HK-2 (cell line): ENCODE measurements around the gene SDHAF2.
"Not testable (repeated sequence)": the region's sequence is repeated elsewhere in the genome, so short reads cannot be mapped to it uniquely, and the experiment has no call there.

Experiments
- DNase-seq: peaks from one replicate; pipeline ENCODE4 v3.0.0-alpha.2; 2018; ENCODE audit not compliant: unreplicated experiment

The SDHAF2 gene

DNA sequence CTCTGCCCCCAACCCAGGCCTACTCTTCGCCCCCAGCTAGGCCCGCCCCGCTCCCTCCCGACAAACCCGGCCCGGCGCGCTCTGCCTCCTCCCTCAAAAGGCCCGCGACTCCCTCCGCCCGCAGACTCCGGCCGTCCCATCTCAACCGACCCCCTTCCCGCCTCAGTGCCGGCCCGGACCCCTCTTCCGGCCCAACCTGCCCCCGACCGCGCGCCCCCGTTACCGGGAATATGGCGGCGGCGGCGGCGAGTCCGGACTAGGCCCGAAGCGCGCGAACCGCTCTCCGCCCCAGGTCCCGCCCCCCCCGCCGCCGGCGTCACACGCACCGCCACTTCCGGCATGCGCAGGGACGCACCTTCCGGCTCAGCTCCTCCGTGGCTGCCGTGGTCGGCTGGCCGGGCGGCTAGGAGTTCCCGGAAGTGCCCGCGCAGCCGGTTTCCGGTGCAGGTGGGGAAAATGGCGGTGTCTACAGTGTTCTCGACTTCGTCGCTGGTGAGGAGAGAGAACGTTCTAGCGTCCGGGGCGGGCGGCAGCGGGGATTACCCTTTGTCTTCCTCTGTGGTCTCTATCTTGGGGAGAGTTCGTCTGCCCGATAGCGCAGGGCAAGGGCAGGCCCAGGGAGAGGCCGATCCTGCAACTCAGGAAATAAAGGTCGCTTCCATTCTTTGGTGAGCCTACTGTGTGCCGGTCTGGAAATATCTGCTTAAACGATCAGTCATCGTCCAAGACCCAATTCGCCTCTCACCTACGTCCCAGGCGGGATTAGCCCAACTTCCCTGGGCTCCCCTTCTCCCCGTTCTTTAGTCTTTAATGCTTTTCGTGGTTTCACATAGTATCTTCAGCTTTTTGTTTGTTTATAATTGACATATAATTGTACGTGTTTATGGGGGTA is at the start of gene SDHAF2, which contains the start of gene CPSF7:
SDHAF2 (plus strand) TSS at position 434 of the 892 bp plus-strand sequence; CDS start at position 457, 23 bp downstream.
CPSF7 (minus strand) TSS at position 285 of the 892 bp plus-strand sequence. CDS start 740 bp downstream, outside the sequence.
- DNase-seq = peak; percentile 90

DNA sequence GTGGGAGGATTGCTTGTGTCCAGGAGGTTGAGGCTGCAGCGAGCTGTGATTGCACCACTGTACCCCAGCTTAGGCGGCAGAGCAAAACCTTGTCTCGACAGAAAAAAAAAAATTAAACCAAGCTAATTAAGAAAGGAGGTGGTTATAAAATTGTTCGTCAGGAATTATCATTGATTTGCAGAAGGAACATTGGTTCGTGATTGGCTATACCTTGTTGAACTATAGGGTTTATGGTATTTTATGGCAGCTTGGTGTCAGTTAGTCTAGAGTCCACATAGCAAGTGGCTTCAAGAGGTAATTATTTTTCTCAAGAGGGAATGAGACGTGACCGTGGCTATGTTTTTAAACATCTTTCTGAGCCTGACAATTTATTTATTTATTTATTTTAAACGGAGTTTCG is 49.0 kb upstream of the SDHAF2 start:
- DNase-seq = no peak

DNA sequence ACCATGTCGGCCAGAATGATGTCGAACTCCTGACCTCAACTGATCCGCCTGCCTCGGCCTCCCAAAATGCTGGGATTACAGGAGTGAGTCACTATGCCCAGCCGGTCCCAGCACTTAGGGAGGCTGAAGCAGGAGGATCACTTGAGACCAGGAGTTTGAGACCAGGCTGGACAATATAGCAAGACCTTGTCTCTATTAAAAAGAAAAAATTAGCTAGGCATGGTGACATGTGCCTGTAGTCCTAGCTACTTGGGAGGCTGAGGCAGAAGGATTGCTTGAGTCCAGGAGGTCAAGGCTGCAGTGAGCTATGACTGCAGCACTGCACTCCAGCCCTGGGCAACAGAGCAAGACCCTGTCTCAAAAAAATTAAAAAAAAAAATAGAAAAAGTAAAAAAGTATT is 46.1 kb upstream of the SDHAF2 start:
- not testable (repeated sequence) for DNase-seq

DNA sequence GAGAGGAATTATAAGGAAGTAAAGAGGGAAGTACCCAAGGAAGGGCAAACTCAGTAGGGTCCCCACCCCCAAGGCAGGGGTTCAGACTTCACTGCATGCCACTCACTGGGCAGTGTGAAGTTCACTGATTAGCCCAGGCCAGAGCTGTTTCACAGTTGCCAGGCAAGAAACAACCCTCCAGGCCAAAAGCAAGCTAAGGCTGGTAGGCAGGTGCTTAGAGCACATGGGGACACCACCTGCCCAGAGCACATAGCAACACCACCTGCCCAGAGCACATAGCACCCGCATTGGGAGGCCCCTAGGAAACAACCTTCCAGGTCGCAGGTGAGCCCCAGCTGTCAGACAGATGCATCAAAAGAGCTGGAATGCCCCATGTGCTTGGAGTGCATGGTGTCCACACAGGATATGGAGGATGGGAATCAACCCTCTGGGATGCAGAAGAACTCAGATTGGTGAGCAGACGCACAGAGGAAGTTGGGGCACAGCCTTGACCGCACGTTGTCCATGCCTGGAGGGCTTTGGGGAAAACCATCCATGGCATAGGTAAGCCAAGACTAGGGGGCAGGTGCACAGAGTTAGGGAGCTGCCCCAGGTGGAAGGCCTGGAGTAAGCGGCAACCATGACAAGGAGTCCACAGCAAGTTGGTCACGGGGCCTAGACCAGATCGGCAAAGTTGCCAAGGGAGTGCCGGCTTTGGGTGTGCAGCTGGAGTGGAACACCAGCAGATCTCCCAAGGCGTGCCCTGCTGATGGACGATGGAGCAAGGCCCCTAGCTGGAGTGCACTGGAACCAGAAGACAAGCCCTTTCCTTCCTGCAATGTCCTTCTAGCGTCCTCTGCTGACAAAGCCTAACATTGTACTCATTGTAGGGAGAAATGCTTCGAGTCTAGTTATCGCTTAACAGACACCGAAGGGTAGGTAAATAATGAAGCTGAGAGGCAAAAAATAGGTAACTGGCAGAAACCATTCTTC is 45.4 kb upstream of the SDHAF2 start:
- no peak for DNase-seq

DNA sequence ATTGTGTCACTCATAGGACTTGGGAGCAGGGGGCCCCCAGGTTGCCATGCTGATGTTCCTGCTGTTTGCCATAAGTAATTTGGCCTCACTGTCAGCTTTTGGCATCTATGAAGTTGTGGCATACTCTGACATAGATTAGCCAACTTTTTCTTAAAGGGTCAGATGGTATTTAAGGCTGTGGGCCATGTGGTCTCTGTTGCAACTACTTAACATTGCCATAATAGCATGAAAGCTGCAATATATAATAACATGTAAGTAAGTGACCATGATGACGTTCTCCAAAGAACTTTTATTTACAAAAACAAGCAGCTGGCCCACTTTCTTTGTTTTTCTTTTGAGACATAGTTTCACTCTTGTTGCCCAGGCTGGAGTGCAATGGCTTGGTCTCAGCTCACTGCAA is 39.8 kb upstream of the SDHAF2 start:
- DNase-seq = no peak

DNA sequence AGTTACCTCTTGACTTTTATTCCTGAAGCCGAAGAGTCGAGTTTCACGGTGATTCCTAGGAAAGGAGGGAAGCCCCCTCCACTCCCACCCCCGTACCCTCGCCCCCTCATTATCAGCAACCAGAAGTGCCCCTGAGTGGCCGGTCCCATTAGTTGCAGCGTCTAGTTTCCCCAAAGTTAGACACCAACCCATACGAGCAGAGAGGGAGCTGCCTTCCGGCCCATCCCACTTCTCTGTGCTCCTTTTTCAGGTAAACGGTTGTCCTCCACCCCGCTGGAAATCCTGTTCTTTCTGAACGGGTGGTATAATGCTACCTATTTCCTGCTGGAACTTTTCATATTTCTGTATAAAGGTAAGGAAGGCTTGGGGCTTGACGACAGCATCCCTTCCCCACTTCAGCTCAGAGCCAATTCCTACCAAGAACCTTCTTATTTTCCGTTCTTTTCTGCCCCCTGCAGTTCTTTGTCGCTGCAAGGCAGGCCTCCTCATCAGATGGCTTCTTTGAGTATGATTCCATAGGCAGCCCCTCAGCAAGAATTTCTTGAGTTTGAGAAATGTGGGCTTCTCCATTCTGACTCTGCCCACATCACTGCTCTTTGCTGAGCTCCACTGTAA is 36.8 kb upstream of the SDHAF2 start:
- no peak for DNase-seq

DNA sequence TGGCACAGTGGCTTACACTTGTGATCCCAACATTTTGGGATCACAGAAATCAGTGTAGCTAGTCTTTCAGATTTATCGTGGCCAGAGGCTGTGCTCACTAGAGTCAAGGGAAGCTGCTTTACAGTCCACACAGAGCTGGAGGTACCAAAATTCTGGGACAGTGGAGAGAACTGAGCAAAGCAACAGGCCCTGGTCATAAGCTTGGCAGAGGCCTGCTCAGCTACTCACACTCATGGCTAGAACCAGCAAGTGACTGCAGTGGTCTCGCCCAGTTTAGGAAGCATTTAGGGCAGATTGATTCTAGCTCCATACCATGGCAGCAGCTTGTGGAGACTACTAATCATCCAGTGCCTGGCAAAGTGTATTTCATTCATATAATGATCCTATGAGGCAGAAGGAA is 28.8 kb upstream of the SDHAF2 start:
- no peak for DNase-seq

DNA sequence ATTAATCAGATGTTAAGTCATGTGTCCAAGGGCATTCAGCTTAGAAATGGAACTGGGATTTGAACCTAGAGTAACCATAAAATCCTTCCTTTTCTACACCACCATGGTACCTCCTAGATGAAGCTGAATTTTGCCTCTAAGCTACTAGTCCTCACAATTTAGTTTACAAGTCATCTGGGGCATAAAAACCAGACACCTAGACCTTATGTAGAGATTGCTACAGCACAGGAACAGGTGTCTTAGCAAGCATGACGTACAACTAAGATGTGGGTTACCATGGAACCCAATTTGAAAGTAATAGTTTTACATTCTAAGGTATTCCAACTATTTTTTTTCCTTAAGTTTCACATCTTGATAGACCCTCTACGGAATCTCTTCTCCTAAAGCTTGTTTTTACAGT is 28.4 kb upstream of the SDHAF2 start:
- DNase-seq = no peak

DNA sequence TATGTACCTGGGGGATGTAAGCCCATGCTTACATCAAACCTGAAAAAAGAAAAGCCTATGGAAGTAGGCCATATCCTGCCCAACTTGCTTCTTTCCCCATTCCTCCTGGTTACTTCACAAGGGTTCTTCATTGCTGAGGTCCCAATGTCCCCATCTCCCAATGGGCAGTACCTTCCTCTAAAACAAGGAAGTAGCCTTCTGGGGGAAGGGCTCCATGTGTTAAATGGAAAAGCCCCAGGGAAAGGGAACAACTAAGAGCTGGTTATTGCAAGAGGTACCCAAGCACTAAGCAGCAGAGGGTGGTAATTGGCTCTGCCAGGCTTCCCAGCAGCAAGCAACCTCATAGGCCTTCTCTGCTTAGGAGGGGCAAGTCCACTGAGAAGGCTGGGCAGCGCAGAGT is 26.3 kb upstream of the SDHAF2 start:
- DNase-seq = no peak

DNA sequence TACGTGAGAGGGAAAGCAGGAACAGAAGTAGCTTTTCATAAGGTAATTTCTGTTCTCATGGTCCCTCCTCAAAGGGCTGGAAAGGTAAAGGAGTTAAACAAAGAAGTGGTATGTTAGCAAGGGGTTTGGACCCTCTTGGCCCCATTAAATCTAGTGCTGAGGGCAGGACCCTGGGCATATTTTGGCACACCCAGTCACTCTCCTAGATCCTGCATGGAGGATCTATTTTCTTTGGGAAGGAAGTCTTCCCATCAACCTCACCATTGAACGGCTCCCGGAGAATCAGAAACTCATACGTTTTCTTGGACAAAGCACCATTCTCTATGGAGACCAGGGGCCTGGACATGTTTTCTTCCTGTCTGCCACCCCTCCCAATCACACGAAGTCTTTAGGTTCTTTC is 25.8 kb upstream of the SDHAF2 start:
- no peak for DNase-seq

DNA sequence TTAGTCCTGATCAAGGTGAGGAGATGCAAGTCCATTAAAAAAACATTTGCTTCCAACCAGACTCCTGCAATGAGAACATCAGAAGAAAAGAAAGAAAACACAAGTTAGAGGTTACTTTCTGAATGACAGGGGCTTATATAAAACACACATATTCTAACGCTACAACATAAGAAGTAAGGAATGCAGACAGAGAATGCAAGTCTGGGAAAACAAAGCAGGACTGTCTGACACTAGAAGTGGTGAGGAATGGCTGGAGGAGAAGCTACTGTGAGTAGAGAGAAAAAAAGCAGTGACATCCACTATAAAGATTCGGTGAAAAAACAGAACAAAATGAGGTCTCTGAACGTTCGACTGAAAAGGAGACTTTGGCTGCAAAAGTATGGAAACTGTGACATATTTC is 25.3 kb upstream of the SDHAF2 start:
- no peak for DNase-seq

DNA sequence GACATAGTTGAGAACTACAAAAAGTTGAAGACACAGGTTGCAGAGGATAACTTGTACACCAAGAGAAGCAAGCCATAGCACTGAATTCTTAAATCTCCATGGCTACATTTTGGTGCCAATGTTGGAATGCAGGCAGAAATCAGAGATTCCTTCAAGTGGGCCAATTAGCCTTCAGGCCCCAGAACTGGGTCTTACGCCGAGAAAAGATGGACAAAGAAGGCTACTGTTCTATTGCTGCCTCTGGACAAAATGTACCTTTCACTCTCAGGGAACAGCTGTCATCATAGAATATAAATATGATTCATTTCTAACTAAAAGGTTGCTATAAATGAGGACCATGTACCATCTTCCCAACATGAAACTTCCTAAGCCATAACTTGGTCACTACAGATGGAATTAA is 23.9 kb upstream of the SDHAF2 start:
- no peak for DNase-seq

DNA sequence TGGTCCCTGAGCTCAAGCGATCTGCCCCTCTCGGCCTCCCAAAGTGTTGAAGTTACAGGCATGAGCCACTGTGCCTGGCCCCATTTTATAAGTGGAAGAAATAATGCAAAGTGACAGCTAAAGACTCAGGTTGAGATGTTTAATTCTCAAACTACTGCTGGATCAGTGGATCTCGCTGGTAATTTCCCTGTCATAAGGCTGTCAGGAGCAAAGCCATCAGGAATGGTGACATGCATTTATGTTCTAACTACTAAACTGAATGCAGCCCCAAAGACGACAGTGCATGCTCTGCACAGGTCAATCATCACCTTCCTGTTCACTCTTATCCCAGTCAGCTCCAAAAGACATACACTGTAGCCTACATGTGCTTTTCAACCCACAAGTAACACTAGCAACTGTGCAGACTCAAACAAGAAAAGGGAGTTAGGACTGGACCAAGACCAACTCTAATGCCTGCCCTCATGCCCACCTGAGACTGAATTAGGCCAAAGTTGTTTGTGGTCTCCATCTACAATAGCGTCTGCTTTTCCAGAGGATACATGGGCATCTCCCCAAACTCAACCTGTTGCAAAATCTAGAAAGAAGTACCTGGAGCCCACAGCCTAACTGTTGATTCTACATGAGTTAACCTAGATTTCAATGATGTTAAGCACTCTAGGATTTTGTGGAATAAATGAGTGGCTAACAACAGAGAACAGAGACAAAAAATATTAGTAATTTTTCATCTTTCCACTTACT is 22.8 kb upstream of the SDHAF2 start:
- DNase-seq = no peak

DNA sequence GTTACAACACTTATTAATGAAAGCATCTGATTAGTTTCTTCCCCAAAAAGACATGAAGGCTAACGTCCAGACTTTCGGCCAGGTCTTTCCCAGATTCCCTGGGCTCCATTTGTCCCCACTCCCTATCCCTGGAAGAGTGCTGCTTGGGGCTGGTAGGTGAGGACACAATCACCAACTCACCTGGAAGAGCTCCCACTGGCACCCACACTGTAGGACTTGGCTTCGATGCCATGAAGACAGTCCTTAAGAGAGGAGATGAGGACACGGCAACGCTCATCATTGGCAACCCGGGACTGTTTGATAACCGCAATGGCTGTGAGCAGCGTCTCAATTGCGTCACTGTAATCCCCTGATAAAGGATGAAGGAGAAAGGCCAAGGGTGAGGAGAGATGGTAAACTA is 18.3 kb upstream of the SDHAF2 start:
- DNase-seq = no peak

DNA sequence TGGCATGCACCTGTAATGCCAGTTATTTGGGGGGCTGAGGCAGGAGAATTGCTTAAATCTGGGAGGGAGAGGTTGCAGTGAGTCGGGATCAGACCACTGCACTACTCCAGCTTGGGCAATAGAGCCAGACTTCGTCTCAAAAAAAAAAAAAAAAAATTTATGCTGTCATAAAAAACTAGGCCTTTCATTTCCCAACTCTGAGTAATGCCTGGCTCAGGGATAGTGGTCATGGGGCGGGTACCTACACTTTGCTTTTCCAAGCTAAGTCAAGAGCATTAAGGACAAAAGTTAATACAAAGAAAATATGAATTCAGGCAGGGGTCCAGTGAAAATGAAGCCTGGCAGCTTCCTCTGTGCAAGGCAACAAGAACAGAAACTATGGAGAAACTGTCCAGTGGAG is 16.4 kb upstream of the SDHAF2 start:
- DNase-seq = no peak

DNA sequence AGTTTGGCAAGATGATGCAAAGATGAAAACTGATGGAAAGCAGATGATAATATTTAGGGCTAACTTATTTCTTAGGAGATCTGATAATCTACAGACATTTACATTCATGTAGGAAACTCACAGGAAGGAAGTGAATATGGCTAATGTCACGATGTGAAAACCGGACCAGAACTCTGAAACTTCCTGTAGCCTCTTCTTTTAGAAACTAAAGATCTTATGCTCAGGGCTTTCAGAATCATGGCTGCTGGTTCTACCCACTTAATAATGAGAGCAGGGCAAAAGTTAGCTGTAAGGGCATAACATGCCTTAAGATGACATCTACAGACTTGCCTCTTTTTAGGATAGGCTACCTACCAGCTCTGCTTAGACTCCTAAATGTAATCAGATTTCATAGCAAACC is 15.4 kb upstream of the SDHAF2 start:
- DNase-seq = no peak

DNA sequence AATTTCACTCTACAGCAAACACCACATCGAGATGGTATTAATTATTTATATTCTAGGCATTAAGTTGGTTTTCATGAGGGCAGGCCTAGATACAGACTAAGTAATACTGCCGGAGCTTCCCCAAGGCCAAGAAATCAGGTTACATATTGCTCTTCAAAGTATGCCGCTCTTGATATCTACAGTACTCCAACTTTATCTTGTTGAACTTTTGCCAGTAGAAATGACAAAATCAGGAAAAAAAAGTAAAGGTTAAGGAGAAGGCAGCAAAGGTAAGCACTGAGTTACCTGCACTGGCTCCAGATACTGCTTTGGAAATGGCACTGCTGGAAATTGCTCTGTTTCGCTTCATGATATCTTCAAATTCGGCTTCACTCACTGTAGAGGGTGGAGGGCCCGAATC is 14.5 kb upstream of the SDHAF2 start:
- DNase-seq = no peak

DNA sequence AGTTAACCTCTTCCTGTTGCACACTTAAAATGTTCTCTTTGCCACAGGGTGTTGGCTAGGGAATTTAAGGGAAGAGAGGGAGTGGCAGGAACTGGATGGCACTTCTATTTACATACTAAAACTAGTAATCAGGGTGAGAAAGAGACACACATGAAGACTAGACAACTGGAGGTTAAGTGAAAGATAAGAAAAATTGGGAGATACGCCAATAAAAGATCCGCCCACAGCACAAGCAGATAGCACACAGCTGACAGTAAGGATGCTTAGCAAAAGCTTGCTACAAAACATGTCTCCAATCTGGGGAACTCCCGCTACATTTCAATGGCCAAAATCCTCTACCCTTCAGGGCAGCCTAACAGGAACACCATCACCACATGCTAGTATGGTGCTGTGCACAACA is 13.0 kb upstream of the SDHAF2 start:
- no peak for DNase-seq

DNA sequence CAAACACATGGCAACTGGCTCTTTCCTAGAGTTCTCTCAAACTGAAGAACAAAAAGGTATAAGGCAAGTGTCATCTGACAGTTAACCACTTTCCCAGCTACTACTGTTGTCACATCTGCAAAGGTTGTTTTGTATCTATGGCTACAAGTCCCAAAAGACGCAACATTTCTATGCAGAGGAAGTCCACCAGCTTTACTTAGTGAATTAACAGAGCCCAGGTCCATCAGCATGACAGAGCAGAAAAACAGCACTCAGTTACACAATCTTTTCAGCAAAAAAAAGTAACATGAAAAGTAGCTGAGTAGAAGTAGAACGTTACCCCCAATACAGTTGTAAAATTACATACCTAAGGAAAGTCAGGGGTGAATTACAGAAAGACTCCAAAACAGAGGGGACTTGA is 12.3 kb upstream of the SDHAF2 start:
- no peak for DNase-seq

DNA sequence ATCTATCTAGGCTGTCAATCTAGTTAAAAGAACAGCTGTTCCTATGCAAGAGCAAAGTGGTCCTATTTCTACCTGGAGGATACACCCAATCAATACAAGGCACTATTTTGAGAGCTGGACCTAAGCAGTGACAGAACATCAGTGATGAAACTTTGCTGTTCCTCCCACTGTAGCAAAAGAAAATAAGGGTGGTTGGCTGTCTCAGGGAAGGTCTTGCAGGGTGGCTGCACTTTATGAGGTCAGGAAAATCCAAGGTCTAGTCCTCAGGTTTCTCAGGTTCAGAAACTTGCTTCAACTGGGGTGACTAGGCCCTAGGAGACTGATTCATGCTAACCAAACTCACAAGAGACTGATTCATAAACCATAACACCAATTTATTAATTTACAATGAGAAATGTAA is 11.8 kb upstream of the SDHAF2 start:
- no peak for DNase-seq

DNA sequence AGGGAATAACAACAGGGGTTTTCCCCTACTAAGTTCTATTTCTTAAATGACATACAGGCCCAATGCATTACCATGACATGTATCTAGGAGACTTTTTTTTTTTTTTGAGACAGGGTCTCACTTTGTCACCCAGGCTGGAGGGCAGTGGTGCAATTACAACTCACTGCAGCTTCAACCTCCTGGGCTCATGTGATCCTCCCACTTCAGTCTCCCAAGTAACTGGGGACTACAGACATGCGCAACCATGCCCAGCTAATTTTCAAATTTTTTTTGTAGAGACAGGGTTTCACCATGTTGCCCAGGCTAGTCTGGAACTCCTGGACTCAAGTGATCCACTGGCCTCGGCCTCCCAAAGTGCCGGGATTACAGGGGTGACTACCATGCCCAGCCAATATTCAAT is 7.7 kb upstream of the SDHAF2 start:
- no peak for DNase-seq
